Liver (tissue), 9 donors: ENCODE results near the gene NEIL3. TPM values are rescaled to one million over a fixed set of nuclear protein-coding genes. Genes with fewer than 3 reads are reported as not detected.

Source experiments
- DNase-seq: peaks from one replicate; pipeline ENCODE4 v3.0.0-alpha.2; 2017; ENCODE audit warnings: low spot score
- H3K27ac ChIP-seq, 2 donors: one replicate each; pipeline ENCODE4 v1.7.0; 2013; ENCODE audit warnings: inconsistent platforms in 2 of 2, low read length in 2 of 2, control low read depth in 1 of 2, low read depth in 1 of 2, mild to moderate bottlenecking in 1 of 2
- H3K27me3 ChIP-seq, 4 donors: one replicate each; pipeline versions ENCODE4 v1.6.1 to v1.7.0; 2013; ENCODE audit warnings: low read length in 3 of 4, inconsistent platforms in 1 of 4, mild to moderate bottlenecking in 1 of 4, moderate library complexity in 1 of 4; ENCODE audit not compliant: control insufficient read depth in 4 of 4, insufficient read depth in 4 of 4
- H3K36me3 ChIP-seq, 4 donors: one replicate each; pipeline versions ENCODE4 v1.6.1 to v1.7.0; 2013; ENCODE audit warnings: low read length in 3 of 4, mild to moderate bottlenecking in 3 of 4, low read depth in 1 of 4, moderate library complexity in 1 of 4; ENCODE audit not compliant: control insufficient read depth in 4 of 4, insufficient read depth in 3 of 4
- H3K4me1 ChIP-seq, 4 donors: one replicate each; pipeline versions ENCODE4 v1.6.1 to v1.7.0; 2013; ENCODE audit warnings: low read length in 3 of 4, mild to moderate bottlenecking in 3 of 4, moderate library complexity in 1 of 4; ENCODE audit not compliant: control insufficient read depth in 4 of 4, insufficient read depth in 4 of 4
- H3K4me3 ChIP-seq, 3 donors: one replicate each; pipeline versions ENCODE4 v1.6.1 to v1.7.0; 2013; ENCODE audit warnings: low read length in 3 of 3, control low read depth in 1 of 3, low read depth in 1 of 3, mild to moderate bottlenecking in 1 of 3
- H3K9ac ChIP-seq, 2 donors: one replicate each; pipeline ENCODE4 v1.7.0; 2013; ENCODE audit warnings: low read length in 2 of 2, mild to moderate bottlenecking in 2 of 2, moderate library complexity in 2 of 2, control low read depth in 1 of 2, low read depth in 1 of 2
- H3K9me3 ChIP-seq, 4 donors: one replicate each; pipeline versions ENCODE4 v1.6.1 to v1.7.0; 2013; ENCODE audit warnings: low read length in 3 of 4; ENCODE audit not compliant: control insufficient read depth in 4 of 4
- EGR1 ChIP-seq, 2 donors: IDR thresholded peaks; 2 replicates each; pipeline ENCODE4 v1.6.1; 2016 to 2018; ENCODE audit warnings: antibody characterized with exemption in 2 of 2, low read depth in 2 of 2
- FOXA1 ChIP-seq: IDR thresholded peaks from 2 replicates; pipeline ENCODE4 v1.6.1; 2016; ENCODE audit warnings: antibody characterized with exemption
- GABPA ChIP-seq, 2 donors: IDR thresholded peaks in 1 of 2; conservative IDR thresholded peaks in 1 of 2; 2 replicates each; pipeline ENCODE4 v1.6.1; 2016; ENCODE audit warnings: antibody characterized with exemption in 2 of 2, mild to moderate bottlenecking in 1 of 2, moderate library complexity in 1 of 2
- HNF4A ChIP-seq, 2 donors: conservative IDR thresholded peaks; 2 replicates each; pipeline ENCODE4 v1.6.1; 2016; ENCODE audit warnings: antibody characterized with exemption in 2 of 2, mild to moderate bottlenecking in 2 of 2
- HNF4G ChIP-seq: IDR thresholded peaks from 2 replicates; pipeline ENCODE4 v1.6.1; 2016; ENCODE audit warnings: antibody characterized with exemption
- NR2F2 ChIP-seq: IDR thresholded peaks from 2 replicates; pipeline ENCODE4 v1.6.1; 2016; ENCODE audit warnings: antibody characterized with exemption
- RAD21 ChIP-seq, 2 donors: IDR thresholded peaks; 2 replicates each; pipeline ENCODE4 v1.6.1; 2016; ENCODE audit warnings: antibody characterized with exemption in 2 of 2, mild to moderate bottlenecking in 2 of 2
- RXRA ChIP-seq, 2 donors: IDR thresholded peaks; 2 replicates each; pipeline ENCODE4 v1.6.1; 2017 to 2018; ENCODE audit warnings: antibody characterized with exemption in 2 of 2, mild to moderate bottlenecking in 1 of 2
- SP1 ChIP-seq: IDR thresholded peaks from 2 replicates; pipeline ENCODE4 v1.6.1; 2018; ENCODE audit warnings: antibody characterized with exemption, mild to moderate bottlenecking
- TAF1 ChIP-seq: conservative IDR thresholded peaks from 2 replicates; pipeline ENCODE4 v1.6.1; 2016; ENCODE audit warnings: antibody characterized with exemption, mild to moderate bottlenecking
- YY1 ChIP-seq: IDR thresholded peaks from 2 replicates; pipeline ENCODE4 v1.6.1; 2016; ENCODE audit warnings: antibody characterized with exemption, mild to moderate bottlenecking
- WGBS: extraction: QIAGEN DNeasy Blood & Tissue Kit; methylation state at CpG from one replicate; pipeline ENCODE4 v1.1.7; 2013; 5-methylcytosine and 5-hydroxymethylcytosine counted together
- polyA plus RNA-seq, 2 donors: library from polyadenylated mRNA; stranded (reverse) in 1 of 2; unstranded in 1 of 2; fragments of 200-250 nt in 1 of 2; fragments of >200 nt in 1 of 2; fragmentation: Nextera tagmentation in 1 of 2; extraction: Ambion mirVana in 1 of 2; gene quantifications; one replicate each; pipeline versions ENCODE4 v1.2.1 to v1.2.3, GENCODE V29; 2013 to 2015
- total RNA-seq, 2 donors: library from RNA; depleted of rRNA; stranded (reverse); fragments of >200 nt; gene quantifications; one replicate each; pipeline ENCODE4 v1.2.3, GENCODE V29; 2014
- TF ChIP-seq, protein P1 (sequence below): IDR thresholded peaks from 2 replicates; pipeline ENCODE4 v1.6.1; 2016; ENCODE audit warnings: antibody characterized with exemption
- TF ChIP-seq, protein P2 (sequence below): IDR thresholded peaks from 2 replicates; pipeline ENCODE4 v1.6.1; 2016; ENCODE audit warnings: antibody characterized with exemption
- TF ChIP-seq, protein P3 (sequence below): IDR thresholded peaks from 2 replicates; pipeline ENCODE4 v1.6.1; 2016; ENCODE audit warnings: antibody characterized with exemption, mild to moderate bottlenecking
- TF ChIP-seq, protein P4 (sequence below): IDR thresholded peaks from 2 replicates; pipeline ENCODE4 v1.6.1; 2016; ENCODE audit warnings: antibody characterized with exemption
- donor health status: healthy.
- donor health status: healthy.
- donor health status: healthy.
- donor health status: healthy.
- donor health status: healthy.

NEIL3 gene
- total and polyA plus RNA-seq, 4 donors: 0.07 to 11.0 (median 0.19) TPM

DNA sequence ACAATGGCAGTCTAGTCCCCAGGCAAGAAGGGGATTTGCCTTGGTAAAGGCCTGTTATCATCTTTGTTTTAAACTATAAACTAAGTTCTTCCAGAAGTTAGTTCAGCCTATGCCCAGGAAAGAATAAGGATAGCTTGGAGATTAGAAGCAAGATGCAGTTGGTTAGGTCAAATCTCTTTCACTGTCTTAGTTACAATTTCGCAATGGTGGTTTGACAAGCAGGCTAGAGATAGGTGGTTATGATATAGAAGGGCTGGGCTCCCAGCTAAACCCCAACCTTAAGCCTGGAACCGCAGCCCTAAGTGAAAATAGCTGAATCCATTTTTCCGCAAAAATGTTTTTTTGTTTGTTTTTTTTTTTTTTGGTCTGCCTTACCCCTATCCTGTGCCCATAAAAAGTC is 41.8 kb upstream of the NEIL3 start:
- Histone ChIP-seq H3K36me3 (no peaks in the 10 kb centered on the region), H3K27ac (no peak overlapping the region), H3K9me3 (no peaks in the 10 kb centered on the region), H3K9ac (no peak overlapping the region), H3K4me1 (no peaks in the 10 kb centered on the region), H3K4me3 (no peak overlapping the region), H3K27me3 (peaks cover 0 to 2% (median 0%) of the 10 kb centered on the region in 4 donors)
- no peak for DNase-seq
- no peak for TF ChIP-seq HNF4A (conservative IDR thresholded peaks at IDR 0.05)
- TF ChIP-seq NR2F2: no peak
- TF ChIP-seq YY1: no peak
- no peak for TF ChIP-seq GABPA (IDR thresholded peaks at IDR 0.05 in 1 of 2, conservative IDR thresholded peaks at IDR 0.05 in 1 of 2)
- no peak for TF ChIP-seq EGR1 (IDR thresholded peaks at IDR 0.05; ENCODE audit: low read depth in 2 of 2)
- TF ChIP-seq, protein P1, sequence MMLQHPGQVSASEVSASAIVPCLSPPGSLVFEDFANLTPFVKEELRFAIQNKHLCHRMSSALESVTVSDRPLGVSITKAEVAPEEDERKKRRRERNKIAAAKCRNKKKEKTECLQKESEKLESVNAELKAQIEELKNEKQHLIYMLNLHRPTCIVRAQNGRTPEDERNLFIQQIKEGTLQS: no peak
- 91% methylated on average over 3 of the region's 3 CpGs for whole genome bisulfite sequencing

DNA sequence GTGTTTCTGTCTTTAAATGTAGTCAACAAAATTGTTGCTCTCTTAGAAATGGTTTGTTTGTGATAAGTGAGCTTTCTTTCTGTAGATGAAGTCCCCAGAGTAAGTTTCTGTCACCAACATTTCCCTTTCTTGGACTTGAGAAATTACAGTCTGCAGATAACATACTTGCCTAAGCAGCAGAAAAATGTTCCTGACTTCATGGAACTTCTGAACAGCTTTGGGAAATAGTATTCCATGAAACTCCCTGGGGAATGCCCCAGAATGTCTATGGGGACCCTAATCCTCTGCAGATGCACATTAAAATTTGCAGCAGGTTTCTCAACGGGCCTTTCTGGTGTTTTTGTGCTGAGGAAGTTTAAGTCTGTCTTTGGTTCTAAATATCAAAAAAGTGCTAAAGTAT is 38.6 kb upstream of the NEIL3 start:
- Histone ChIP-seq H3K36me3 (no peaks in the 10 kb centered on the region), H3K4me1 (no peaks in the 10 kb centered on the region), H3K4me3 (no peak overlapping the region), H3K9ac (no peak overlapping the region), H3K27me3 (peaks cover 0 to 2% (median 0%) of the 10 kb centered on the region in 4 donors), H3K9me3 (no peaks in the 10 kb centered on the region), H3K27ac (no peak overlapping the region)
- 84% methylated on average over 1 of the region's 1 CpG for WGBS
- no peak for TF ChIP-seq NR2F2
- peak in 1 of 2 donors; percentile 7 for TF ChIP-seq RXRA (IDR thresholded peaks at IDR 0.05)
- TF ChIP-seq, protein P2, sequence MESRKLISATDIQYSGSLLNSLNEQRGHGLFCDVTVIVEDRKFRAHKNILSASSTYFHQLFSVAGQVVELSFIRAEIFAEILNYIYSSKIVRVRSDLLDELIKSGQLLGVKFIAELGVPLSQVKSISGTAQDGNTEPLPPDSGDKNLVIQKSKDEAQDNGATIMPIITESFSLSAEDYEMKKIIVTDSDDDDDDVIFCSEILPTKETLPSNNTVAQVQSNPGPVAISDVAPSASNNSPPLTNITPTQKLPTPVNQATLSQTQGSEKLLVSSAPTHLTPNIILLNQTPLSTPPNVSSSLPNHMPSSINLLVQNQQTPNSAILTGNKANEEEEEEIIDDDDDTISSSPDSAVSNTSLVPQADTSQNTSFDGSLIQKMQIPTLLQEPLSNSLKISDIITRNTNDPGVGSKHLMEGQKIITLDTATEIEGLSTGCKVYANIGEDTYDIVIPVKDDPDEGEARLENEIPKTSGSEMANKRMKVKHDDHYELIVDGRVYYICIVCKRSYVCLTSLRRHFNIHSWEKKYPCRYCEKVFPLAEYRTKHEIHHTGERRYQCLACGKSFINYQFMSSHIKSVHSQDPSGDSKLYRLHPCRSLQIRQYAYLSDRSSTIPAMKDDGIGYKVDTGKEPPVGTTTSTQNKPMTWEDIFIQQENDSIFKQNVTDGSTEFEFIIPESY: no peak
- no peak for TF ChIP-seq SP1
- TF ChIP-seq, protein P3, sequence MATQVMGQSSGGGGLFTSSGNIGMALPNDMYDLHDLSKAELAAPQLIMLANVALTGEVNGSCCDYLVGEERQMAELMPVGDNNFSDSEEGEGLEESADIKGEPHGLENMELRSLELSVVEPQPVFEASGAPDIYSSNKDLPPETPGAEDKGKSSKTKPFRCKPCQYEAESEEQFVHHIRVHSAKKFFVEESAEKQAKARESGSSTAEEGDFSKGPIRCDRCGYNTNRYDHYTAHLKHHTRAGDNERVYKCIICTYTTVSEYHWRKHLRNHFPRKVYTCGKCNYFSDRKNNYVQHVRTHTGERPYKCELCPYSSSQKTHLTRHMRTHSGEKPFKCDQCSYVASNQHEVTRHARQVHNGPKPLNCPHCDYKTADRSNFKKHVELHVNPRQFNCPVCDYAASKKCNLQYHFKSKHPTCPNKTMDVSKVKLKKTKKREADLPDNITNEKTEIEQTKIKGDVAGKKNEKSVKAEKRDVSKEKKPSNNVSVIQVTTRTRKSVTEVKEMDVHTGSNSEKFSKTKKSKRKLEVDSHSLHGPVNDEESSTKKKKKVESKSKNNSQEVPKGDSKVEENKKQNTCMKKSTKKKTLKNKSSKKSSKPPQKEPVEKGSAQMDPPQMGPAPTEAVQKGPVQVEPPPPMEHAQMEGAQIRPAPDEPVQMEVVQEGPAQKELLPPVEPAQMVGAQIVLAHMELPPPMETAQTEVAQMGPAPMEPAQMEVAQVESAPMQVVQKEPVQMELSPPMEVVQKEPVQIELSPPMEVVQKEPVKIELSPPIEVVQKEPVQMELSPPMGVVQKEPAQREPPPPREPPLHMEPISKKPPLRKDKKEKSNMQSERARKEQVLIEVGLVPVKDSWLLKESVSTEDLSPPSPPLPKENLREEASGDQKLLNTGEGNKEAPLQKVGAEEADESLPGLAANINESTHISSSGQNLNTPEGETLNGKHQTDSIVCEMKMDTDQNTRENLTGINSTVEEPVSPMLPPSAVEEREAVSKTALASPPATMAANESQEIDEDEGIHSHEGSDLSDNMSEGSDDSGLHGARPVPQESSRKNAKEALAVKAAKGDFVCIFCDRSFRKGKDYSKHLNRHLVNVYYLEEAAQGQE: peak; percentile 41
- no peak for TF ChIP-seq FOXA1
- no peak for TF ChIP-seq YY1
- TF ChIP-seq, protein P4, sequence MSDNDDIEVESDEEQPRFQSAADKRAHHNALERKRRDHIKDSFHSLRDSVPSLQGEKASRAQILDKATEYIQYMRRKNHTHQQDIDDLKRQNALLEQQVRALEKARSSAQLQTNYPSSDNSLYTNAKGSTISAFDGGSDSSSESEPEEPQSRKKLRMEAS: no peak
- no peak for TF ChIP-seq HNF4G
- peak in 1 of 2 donors; percentile 20 for TF ChIP-seq RAD21 (IDR thresholded peaks at IDR 0.05)
- no peak for TF ChIP-seq TAF1
- DNase-seq: no peak
